ENCODE measurements around the gene NOXRED1. TPM values are rescaled to one million over a fixed set of nuclear protein-coding genes. Genes with fewer than 3 reads are reported as not detected.

Gene NOXRED1
- total and polyA plus RNA-seq, 7 experiments from 2014 or later, result 0.32 to 1.1 (median 0.56) TPM; not detected in 2

- H3K27ac ChIP-seq (ENCODE audit: low read depth, low read length), result no peak overlapping the region
- no peak overlapping the region for H3K4me3 ChIP-seq (ENCODE audit: low read length)
- no peaks in the 10 kb centered on the region for H3K27me3 Mint-ChIP-seq
- no peaks in the 10 kb centered on the region for H3K4me1 Mint-ChIP-seq
- no peaks in the 10 kb centered on the region for H3K27me3 ChIP-seq (ENCODE audit: control insufficient read depth in 2 of 2, insufficient read depth in 2 of 2, low read length in 2 of 2)
- peaks cover 11 to 67% (median 16%) of the 10 kb centered on the region in 3 experiments for H3K36me3 ChIP-seq (ENCODE audit: control insufficient read depth in 2 of 3, insufficient read depth in 3 of 3, low read length in 3 of 3)
- H3K27ac Mint-ChIP-seq, result no peak overlapping the region
- ChIA-PET POLR2A (no interaction called here), CTCF (no interaction called here)
- no peaks in the 10 kb centered on the region for H3K4me1 ChIP-seq (ENCODE audit: control insufficient read depth in 2 of 2, insufficient read depth in 2 of 2, low read length in 2 of 2)
- H3K36me3 Mint-ChIP-seq, result peaks cover 8 to 60% (median 45%) of the 10 kb centered on the region in 5 donors
- DNase-seq (no peak), ATAC-seq (no peak)
- no peaks in the 10 kb centered on the region for H3K9me3 Mint-ChIP-seq
- no peak overlapping the region for H3K4me3 Mint-ChIP-seq
- no peaks in the 10 kb centered on the region for H3K9me3 ChIP-seq (ENCODE audit: control insufficient read depth in 2 of 3, low read length in 3 of 3)
- intact Hi-C loops (cut with micrococcal nuclease), result no loop called here
Observed at GRCh38 chr14:77439861-77440260, 16.5 kb upstream of the NOXRED1 start.

DNA sequence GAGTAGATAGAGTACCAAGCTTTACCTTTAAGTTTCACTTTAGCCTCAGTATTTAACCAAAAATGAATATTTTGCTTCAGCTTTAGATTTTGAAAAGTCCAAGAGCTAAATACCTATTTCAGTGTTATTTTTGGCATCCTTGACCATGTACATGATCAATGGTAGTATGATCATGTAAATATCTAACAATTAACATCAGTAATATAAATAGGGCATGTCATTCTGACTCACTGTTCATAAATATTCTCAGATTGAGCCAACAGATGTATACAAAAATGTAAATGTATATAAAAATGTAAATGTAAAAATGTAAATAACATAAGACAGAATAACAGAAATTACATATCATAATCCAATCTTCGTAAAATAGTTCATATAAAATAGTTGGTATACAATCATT lies 15.3 kb upstream of the NOXRED1 start:
- Histone ChIP-seq H3K27me3 (ENCODE audit: control insufficient read depth in 2 of 2, insufficient read depth in 2 of 2, low read length in 2 of 2) (no peaks in the 10 kb centered on the region), H3K27ac (ENCODE audit: low read depth, low read length) (no peak overlapping the region), H3K36me3 (ENCODE audit: control insufficient read depth in 2 of 3, insufficient read depth in 3 of 3, low read length in 3 of 3) (peaks cover 11 to 70% (median 22%) of the 10 kb centered on the region in 3 experiments), H3K9me3 (ENCODE audit: control insufficient read depth in 2 of 3, low read length in 3 of 3) (no peaks in the 10 kb centered on the region), H3K4me3 (ENCODE audit: low read length) (no peak overlapping the region), H3K4me1 (ENCODE audit: control insufficient read depth in 2 of 2, insufficient read depth in 2 of 2, low read length in 2 of 2) (no peaks in the 10 kb centered on the region)
- Mint-ChIP-seq H3K36me3 (peaks cover 8 to 63% (median 49%) of the 10 kb centered on the region in 5 donors), H3K4me3 (no peak overlapping the region), H3K27ac (no peak overlapping the region), H3K4me1 (no peaks in the 10 kb centered on the region), H3K9me3 (no peaks in the 10 kb centered on the region), H3K27me3 (no peaks in the 10 kb centered on the region)
- ChIA-PET POLR2A (interaction anchor here (0.6 to 0.7 kb wide), 2 partner anchors 20 to 1452 kb away, joined by 3 read pairs; no protein-coding TSS in a partner anchor), CTCF (interaction anchor here (0.6 kb wide), 1 partner anchor 49 kb away, joined by 4 read pairs; no protein-coding TSS in a partner anchor)
- no peak for ATAC-seq
- intact Hi-C loops (cut with micrococcal nuclease), result no loop called here
- no peak for DNase-seq

- intact Hi-C loops (cut with micrococcal nuclease), result no loop called here
- Histone ChIP-seq H3K27me3 (ENCODE audit: control insufficient read depth in 2 of 2, insufficient read depth in 2 of 2, low read length in 2 of 2) (no peaks in the 10 kb centered on the region), H3K4me3 (ENCODE audit: low read length) (no peak overlapping the region), H3K36me3 (ENCODE audit: control insufficient read depth in 2 of 3, insufficient read depth in 3 of 3, low read length in 3 of 3) (peaks cover 3 to 64% (median 16%) of the 10 kb centered on the region in 3 experiments), H3K9me3 (ENCODE audit: control insufficient read depth in 2 of 3, low read length in 3 of 3) (no peaks in the 10 kb centered on the region), H3K27ac (ENCODE audit: low read depth, low read length) (no peak overlapping the region), H3K4me1 (ENCODE audit: control insufficient read depth in 2 of 2, insufficient read depth in 2 of 2, low read length in 2 of 2) (no peaks in the 10 kb centered on the region)
- ChIA-PET POLR2A (no interaction called here), CTCF (no interaction called here)
- Mint-ChIP-seq H3K9me3 (no peaks in the 10 kb centered on the region), H3K27me3 (no peaks in the 10 kb centered on the region), H3K27ac (no peak overlapping the region), H3K4me1 (no peaks in the 10 kb centered on the region), H3K4me3 (no peak overlapping the region), H3K36me3 (peaks cover 11 to 54% (median 38%) of the 10 kb centered on the region in 5 donors)
- no peak for DNase-seq
- ATAC-seq, result no peak
Observed at GRCh38 chr14:77436042-77436441, 12.7 kb upstream of the NOXRED1 start.

DNA sequence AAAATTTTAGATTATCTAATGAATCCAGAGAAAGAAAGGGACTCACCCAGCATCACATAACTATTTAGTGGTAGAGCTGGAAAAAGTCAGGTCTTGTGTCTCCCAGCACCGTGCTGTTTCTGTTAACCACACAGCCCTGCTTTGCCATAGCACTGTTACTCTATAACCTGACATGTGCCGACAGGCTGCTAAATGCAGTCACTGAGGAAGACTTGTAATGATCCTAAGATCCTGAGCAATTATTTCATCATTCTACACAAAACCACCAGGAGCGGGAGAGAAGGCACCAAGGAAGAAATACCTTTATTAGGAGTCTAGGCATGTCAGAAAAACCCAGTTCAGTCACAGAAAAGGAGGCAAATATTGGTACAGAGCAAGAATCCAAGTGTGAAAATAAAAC lies 3.1 kb upstream of the NOXRED1 start:
- Histone ChIP-seq H3K4me3 (ENCODE audit: low read length) (no peak overlapping the region), H3K36me3 (ENCODE audit: control insufficient read depth in 2 of 3, insufficient read depth in 3 of 3, low read length in 3 of 3) (peaks cover 0 to 88% (median 11%) of the 10 kb centered on the region in 3 experiments), H3K27ac (ENCODE audit: low read depth, low read length) (no peak overlapping the region), H3K9me3 (ENCODE audit: control insufficient read depth in 2 of 3, low read length in 3 of 3) (no peaks in the 10 kb centered on the region), H3K4me1 (ENCODE audit: control insufficient read depth in 2 of 2, insufficient read depth in 2 of 2, low read length in 2 of 2) (no peaks in the 10 kb centered on the region), H3K27me3 (ENCODE audit: control insufficient read depth in 2 of 2, insufficient read depth in 2 of 2, low read length in 2 of 2) (no peaks in the 10 kb centered on the region)
- intact Hi-C loops (cut with micrococcal nuclease), result no loop called here
- peaks cover 0 to 15% (median 4%) of the 10 kb centered on the region in 11 donors for H3K9me3 Mint-ChIP-seq
- peaks cover 0 to 1% (median 0%) of the 10 kb centered on the region in 7 donors for H3K4me1 Mint-ChIP-seq
- DNase-seq (no peak), ATAC-seq (no peak)
- POLR2A ChIA-PET, result no interaction called here
- H3K36me3 Mint-ChIP-seq, result peaks cover 51 to 93% (median 84%) of the 10 kb centered on the region in 5 donors
- no peak overlapping the region for H3K27ac Mint-ChIP-seq
- CTCF ChIA-PET, result no interaction called here
- no peak overlapping the region for H3K4me3 Mint-ChIP-seq
- no peaks in the 10 kb centered on the region for H3K27me3 Mint-ChIP-seq

DNA sequence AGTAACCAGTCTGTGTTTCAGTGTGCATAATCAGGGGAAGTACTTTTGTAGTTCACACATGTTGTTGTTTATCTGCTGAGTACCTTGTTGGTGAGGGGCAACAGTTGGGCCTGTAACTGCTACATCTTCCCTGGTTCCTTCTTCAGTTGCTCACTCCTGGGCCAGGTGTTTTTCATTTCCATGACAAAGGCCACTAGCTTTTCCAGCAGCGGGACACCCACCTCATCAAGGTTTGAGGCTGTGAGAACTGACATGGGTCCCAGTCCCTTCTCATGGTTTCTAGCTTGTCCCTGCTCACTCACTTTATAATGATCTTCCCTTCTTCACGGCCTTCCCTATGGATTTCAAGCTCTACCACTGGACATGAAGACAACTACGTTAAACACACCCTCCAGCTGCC lies 1.5 kb upstream of the NOXRED1 start:
- ChIA-PET CTCF (no interaction called here), POLR2A (no interaction called here)
- Mint-ChIP-seq H3K4me3 (no peak overlapping the region), H3K9me3 (peaks cover 2 to 30% (median 9%) of the 10 kb centered on the region in 11 donors), H3K27me3 (no peaks in the 10 kb centered on the region), H3K27ac (no peak overlapping the region), H3K4me1 (peaks cover 0 to 1% (median 0%) of the 10 kb centered on the region in 7 donors), H3K36me3 (peaks cover 53 to 89% (median 87%) of the 10 kb centered on the region in 5 donors)
- ATAC-seq (no peak), DNase-seq (no peak)
- Histone ChIP-seq H3K36me3 (ENCODE audit: control insufficient read depth in 2 of 3, insufficient read depth in 3 of 3, low read length in 3 of 3) (peaks cover 0 to 80% (median 11%) of the 10 kb centered on the region in 3 experiments), H3K27ac (ENCODE audit: low read depth, low read length) (no peak overlapping the region), H3K4me3 (ENCODE audit: low read length) (no peak overlapping the region), H3K9me3 (ENCODE audit: control insufficient read depth in 2 of 3, low read length in 3 of 3) (peaks cover 0 to 5% (median 0%) of the 10 kb centered on the region in 3 experiments), H3K27me3 (ENCODE audit: control insufficient read depth in 2 of 2, insufficient read depth in 2 of 2, low read length in 2 of 2) (no peaks in the 10 kb centered on the region), H3K4me1 (ENCODE audit: control insufficient read depth in 2 of 2, insufficient read depth in 2 of 2, low read length in 2 of 2) (no peaks in the 10 kb centered on the region)
- intact Hi-C loops (cut with micrococcal nuclease), result no loop called here

GRCh38 chr14:77421201-77421600 lies 2.1 kb downstream of the NOXRED1 start:
- peaks cover 0 to 43% (median 0%) of the 10 kb centered on the region in 3 experiments for H3K36me3 ChIP-seq (ENCODE audit: control insufficient read depth in 2 of 3, insufficient read depth in 3 of 3, low read length in 3 of 3)
- H3K27me3 ChIP-seq (ENCODE audit: control insufficient read depth in 2 of 2, insufficient read depth in 2 of 2, low read length in 2 of 2), result no peaks in the 10 kb centered on the region
- DNase-seq (no peak), ATAC-seq (no peak)
- H3K27ac Mint-ChIP-seq, result no peak overlapping the region
- H3K4me3 Mint-ChIP-seq, result no peak overlapping the region
- ChIA-PET CTCF (no interaction called here), POLR2A (no interaction called here)
- no peaks in the 10 kb centered on the region for H3K4me1 ChIP-seq (ENCODE audit: control insufficient read depth in 2 of 2, insufficient read depth in 2 of 2, low read length in 2 of 2)
- H3K9me3 ChIP-seq (ENCODE audit: control insufficient read depth in 2 of 3, low read length in 3 of 3), result peaks cover 0 to 19% (median 0%) of the 10 kb centered on the region in 3 experiments
- peaks cover 9 to 59% (median 23%) of the 10 kb centered on the region in 11 donors for H3K9me3 Mint-ChIP-seq
- no peaks in the 10 kb centered on the region for H3K27me3 Mint-ChIP-seq
- H3K27ac ChIP-seq (ENCODE audit: low read depth, low read length), result no peak overlapping the region
- H3K4me1 Mint-ChIP-seq, result peaks cover 0 to 1% (median 0%) of the 10 kb centered on the region in 7 donors
- no peak overlapping the region for H3K4me3 ChIP-seq (ENCODE audit: low read length)
- peaks cover 32 to 57% (median 53%) of the 10 kb centered on the region in 5 donors for H3K36me3 Mint-ChIP-seq
- intact Hi-C loops (cut with micrococcal nuclease), result no loop called here

GRCh38 chr14:77416836-77417235 lies 6.5 kb downstream of the NOXRED1 start:
- intact Hi-C loops (cut with micrococcal nuclease), result no loop called here
- H3K27me3 Mint-ChIP-seq, result no peaks in the 10 kb centered on the region
- no peak overlapping the region for H3K27ac Mint-ChIP-seq
- POLR2A ChIA-PET, result no interaction called here
- Histone ChIP-seq H3K36me3 (ENCODE audit: control insufficient read depth in 2 of 3, insufficient read depth in 3 of 3, low read length in 3 of 3) (peaks cover 0 to 4% (median 0%) of the 10 kb centered on the region in 3 experiments), H3K4me1 (ENCODE audit: control insufficient read depth in 2 of 2, insufficient read depth in 2 of 2, low read length in 2 of 2) (no peaks in the 10 kb centered on the region), H3K27ac (ENCODE audit: low read depth, low read length) (no peak overlapping the region), H3K27me3 (ENCODE audit: control insufficient read depth in 2 of 2, insufficient read depth in 2 of 2, low read length in 2 of 2) (no peaks in the 10 kb centered on the region), H3K9me3 (ENCODE audit: control insufficient read depth in 2 of 3, low read length in 3 of 3) (peaks cover 0 to 19% (median 0%) of the 10 kb centered on the region in 3 experiments), H3K4me3 (ENCODE audit: low read length) (no peak overlapping the region)
- H3K4me1 Mint-ChIP-seq, result no peaks in the 10 kb centered on the region
- CTCF ChIA-PET, result no interaction called here
- H3K36me3 Mint-ChIP-seq, result peaks cover 12 to 23% (median 13%) of the 10 kb centered on the region in 5 donors
- H3K9me3 Mint-ChIP-seq, result peaks cover 7 to 49% (median 19%) of the 10 kb centered on the region in 11 donors
- DNase-seq, result no peak
- H3K4me3 Mint-ChIP-seq, result no peak overlapping the region
- ATAC-seq, result no peak

Measured in naive thymus-derived CD4-positive, alpha-beta T cell (primary cell).